Spleen (tissue), 7 donors: ENCODE results near the gene SLC1A7.

Experiments
- POLR2A ChIP-seq, 3 donors: fragments of 450-650 bp; IDR thresholded peaks; one replicate each; pipeline ENCODE4 v1.5.1; 2017; ENCODE audit warnings: antibody characterized with exemption in 3 of 3, mild to moderate bottlenecking in 1 of 3
- POLR2AphosphoS5 ChIP-seq, 3 donors: sonication (generic); formaldehyde crosslinking; IDR thresholded peaks; one replicate each; pipeline ENCODE4 v1.5.1; 2017; ENCODE audit warnings: antibody characterized with exemption in 3 of 3
- TF ChIP-seq, protein P1 (sequence below), 11 experiments: fragments of 200-600 bp in 7 of 11; fragments of 450-650 bp in 4 of 11; sonication (generic) in 4 of 11; IDR thresholded peaks in 8 of 11; conservative IDR thresholded peaks in 3 of 11; 1 replicate in 7 of 11; 2 replicates in 4 of 11; pipeline versions ENCODE4 v1.4.0 to v1.8.0; 2016 to 2021; ENCODE audit warnings: antibody characterized with exemption in 11 of 11, inconsistent platforms in 4 of 11, mild to moderate bottlenecking in 1 of 11
- donor health status: DM: no; HTN: no; CAD: no; lungs with moderate emphysema.
- donor health status: DM: no; HTN: no; CAD: no.
- donor health status: DM: no; HTN: no; CAD: no.

DNA sequence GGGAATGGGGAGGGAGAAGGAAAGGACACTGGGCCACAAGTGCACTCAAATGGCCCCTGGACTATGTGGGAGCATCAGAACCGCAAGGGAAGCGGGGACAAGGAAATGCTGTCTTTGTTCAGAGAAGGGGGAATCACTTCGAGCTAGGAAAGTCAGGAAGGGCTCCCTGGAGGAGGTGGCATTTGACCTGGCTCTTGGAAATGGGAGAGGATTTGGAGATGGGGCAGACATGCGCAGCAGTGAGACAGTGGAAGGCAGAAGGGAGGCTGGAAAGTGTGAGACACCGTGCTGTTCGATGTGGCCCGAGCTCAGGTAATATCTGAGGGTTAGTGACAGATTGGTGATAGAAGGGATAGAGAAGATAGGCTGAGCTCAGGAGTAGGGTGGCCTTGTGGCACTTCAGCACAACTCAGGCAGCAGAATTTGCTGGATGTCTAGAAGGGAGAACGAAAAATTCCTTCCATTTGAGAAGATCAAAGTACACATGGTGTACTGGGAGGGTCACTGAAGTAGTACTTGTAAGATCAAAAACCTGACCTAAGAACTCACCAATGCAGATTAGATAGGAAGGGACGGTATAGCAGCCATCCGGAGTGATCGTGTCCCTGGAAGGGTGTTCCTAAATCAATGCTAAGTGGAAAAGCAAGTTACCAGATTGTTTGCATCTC is 25.4 kb downstream of the SLC1A7 start:
- TF ChIP-seq, protein P1, sequence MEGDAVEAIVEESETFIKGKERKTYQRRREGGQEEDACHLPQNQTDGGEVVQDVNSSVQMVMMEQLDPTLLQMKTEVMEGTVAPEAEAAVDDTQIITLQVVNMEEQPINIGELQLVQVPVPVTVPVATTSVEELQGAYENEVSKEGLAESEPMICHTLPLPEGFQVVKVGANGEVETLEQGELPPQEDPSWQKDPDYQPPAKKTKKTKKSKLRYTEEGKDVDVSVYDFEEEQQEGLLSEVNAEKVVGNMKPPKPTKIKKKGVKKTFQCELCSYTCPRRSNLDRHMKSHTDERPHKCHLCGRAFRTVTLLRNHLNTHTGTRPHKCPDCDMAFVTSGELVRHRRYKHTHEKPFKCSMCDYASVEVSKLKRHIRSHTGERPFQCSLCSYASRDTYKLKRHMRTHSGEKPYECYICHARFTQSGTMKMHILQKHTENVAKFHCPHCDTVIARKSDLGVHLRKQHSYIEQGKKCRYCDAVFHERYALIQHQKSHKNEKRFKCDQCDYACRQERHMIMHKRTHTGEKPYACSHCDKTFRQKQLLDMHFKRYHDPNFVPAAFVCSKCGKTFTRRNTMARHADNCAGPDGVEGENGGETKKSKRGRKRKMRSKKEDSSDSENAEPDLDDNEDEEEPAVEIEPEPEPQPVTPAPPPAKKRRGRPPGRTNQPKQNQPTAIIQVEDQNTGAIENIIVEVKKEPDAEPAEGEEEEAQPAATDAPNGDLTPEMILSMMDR (IDR thresholded peaks at IDR 0.05 in 8 of 11, conservative IDR thresholded peaks at IDR 0.05 in 3 of 11) = no peak
- TF ChIP-seq POLR2A (IDR thresholded peaks at IDR 0.05) (no peak), POLR2AphosphoS5 (IDR thresholded peaks at IDR 0.05) (no peak)
